Measurements from ENCODE around the gene GFI1B.
"Not testable (repeated sequence)": the region's sequence is repeated elsewhere in the genome, so short reads cannot be mapped to it uniquely, and the experiment has no call there.

Gene GFI1B

DNA sequence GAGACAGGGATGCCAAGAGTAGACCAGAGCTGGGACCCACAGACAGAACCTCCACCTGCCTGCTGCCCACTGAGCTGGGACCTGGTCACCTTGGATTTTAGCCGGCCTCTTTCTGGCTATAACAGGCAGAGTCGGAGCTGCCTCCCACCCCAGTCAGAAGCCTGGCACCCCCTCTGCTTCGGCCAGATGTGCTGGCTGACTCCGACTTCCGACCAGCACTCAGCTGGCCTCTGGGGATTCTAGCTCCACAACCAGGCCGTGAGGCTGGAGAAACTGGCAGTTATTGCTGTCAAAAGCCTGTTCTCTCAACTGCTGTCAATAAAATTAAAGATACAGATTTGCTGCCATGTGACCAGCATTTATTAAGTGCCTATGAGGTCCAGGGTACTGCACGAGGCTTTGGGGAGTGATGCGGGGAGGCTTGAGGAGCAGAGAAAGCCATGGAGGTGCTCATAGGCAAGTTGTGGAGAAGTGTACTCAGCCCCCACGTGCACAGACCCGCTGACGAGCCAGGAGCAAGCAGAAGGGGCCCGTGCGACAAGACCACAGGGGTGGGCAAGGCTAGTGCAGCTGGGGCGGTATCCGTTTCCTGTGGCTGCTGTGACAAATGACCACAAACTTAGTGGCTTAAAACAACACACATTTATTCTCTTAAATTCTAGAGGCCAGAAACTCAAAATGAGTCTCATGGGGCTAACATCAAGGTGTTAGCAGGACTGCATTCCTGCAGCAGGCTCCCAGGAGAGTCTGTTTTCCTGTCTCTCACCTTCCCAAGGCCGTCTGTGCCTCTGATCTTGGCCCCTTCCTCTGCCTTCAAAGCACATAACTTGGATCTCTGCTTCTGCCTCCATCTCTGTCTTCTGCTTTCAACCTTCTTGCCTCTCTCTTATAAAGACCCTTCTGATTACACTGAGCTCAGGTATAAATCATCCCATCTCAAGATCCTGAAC is 13.1 kb downstream of the GFI1B start:
- DNase-seq (ENCODE audit: low spot score) = no peak

DNA sequence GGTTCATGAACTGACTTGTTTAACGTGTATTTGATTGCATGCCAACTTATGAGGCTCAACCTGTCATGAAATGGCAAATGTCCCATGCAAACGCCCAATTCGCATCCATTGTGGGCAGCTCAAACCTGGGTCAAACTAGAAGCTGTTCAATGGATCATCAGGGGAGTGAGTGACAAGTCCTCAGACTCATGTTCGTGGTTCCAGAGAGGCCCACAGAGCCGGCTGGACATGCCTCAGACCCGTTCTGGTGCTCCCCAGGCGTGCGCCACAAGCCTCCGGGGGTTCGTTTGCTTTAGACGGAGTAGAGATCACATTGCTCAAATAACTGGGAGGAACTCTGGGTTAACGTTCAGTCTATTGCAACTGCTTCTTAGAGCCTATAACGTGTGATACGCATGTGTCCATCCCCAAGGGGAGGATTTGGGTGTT is 15.0 kb downstream of the GFI1B start:
- no peak for DNase-seq (ENCODE audit: low spot score)

DNA sequence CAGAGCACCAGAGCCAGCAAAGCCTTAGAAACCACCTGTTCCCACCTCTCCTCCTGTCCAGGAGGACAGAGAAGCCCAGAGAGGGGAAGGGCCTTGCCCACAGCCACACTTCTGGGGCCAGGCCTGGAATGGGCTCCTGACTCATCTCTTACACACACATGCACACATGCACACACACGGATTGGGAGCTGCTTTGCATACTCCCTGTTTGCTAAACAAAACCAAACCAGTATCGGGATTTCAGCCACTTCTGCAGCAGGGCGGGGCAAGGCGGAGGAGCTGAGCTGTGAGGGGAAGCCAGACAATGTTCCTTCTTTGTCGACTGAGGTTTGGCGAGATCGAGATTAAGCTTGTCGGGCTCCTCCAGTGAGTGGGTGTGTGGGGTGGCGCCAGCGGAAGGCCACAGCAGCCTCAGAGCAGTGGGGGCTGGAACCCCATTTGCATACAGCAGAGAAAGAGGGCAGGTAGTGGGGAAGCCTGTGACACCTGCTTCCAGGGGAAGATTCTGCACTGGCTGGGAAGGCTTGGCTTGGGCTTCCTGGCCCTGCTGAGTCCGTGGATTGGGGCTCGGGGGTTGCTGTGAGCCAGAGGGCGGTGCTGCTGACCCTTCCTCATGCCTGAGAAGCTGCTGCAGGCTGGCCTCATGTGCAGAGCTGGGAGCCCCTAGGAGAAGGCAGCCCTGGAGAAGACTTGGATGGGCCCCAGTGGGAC is 16.1 kb downstream of the GFI1B start:
- DNase-seq (ENCODE audit: low spot score) = no peak

DNA sequence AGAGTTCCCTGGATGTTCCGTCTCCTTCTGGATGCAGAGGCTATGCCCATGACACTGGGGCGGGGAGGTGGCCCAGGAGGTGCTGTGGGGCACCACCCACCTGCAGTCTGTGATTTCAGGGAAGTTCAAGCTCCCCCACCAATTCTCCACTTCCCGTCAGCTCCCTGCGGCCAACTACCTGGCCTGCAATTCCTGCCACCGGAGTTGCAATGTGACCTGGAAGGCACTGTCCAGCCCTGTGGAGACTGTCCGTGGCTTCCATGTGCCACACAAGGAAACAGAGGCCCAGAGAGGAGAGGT is 16.6 kb downstream of the GFI1B start:
- no peak for DNase-seq (ENCODE audit: low spot score)

DNA sequence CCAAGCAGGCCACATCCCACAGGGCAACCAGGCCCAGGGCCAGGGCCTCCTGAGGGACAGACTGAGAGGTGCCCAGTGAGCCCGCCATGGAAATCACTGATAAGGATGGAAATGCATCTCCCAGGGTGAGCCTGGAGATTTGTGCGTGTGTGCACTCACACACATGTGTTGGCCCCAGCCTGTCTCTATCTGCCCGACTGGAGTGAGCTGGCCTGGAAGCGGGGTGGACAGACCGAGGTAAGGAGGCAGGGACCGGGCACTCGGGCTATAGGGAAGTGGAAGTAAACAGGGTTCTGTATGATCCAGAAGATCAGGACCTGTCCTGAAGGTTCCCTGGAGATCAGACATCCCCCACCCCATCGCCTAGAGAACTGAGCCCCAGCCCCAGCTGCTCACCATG is 17.4 kb downstream of the GFI1B start:
- DNase-seq (ENCODE audit: low spot score) = no peak

DNA sequence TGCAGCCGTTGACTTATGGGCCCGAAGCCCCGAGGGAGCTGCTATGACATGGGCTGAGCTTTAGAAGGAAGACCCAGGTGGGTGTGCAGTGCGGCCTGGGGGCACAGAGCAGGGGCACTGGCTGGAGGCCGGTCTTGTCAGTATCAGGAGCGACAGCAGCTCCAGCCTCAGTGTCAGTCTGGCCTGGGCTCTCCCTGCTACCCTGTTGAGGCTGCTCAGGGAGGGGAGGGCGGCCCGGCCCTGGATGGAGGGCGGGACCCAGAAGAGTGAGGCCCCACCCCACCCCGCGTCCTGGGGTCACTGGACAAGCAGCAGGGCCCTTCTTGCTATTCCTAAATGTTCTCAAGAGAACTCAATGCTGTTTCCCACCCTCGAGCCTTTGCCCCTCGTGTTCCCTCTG is 18.0 kb downstream of the GFI1B start:
- DNase-seq (ENCODE audit: low spot score) = no peak

DNA sequence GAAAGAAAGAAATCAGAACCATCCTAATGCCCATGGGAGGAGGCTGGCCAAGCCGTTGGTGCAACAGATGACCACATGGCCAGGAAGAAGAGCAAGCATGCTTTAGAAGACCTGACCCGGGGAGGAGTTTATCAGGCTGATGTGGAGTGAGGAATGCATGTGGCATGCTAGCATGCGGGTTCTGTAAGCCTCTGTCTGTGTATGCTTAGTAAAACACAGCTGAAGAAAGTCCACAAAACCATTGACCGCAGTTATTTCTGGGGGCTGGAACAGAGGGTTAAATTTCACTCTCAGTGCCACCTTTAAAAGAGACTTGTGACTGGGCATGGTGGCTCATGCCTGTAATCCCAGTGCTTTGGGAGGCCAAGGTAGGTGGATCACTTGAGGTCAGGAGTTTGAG is 19.1 kb downstream of the GFI1B start:
- no peak for DNase-seq (ENCODE audit: low spot score)

DNA sequence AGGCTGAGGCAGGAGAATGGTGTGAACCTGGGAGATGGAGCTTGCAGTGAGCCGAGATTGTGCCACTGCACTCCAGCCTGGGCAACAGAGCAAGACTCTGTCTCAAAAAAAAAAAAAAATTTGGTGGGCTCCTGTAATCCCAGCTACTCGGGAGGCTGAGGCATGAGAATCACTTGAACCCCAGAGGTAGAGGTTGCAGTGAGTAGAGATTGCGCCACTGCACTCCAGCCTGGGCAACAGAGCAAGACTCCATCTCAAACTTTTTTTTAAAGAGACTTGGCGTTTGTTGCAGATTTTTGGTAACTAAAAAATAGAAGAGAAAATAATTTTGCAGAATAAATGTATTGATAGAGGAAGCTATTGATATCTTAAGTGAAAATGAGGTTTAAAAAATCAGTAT is 19.7 kb downstream of the GFI1B start:
- DNase-seq (ENCODE audit: low spot score) = not testable (repeated sequence)

DNA sequence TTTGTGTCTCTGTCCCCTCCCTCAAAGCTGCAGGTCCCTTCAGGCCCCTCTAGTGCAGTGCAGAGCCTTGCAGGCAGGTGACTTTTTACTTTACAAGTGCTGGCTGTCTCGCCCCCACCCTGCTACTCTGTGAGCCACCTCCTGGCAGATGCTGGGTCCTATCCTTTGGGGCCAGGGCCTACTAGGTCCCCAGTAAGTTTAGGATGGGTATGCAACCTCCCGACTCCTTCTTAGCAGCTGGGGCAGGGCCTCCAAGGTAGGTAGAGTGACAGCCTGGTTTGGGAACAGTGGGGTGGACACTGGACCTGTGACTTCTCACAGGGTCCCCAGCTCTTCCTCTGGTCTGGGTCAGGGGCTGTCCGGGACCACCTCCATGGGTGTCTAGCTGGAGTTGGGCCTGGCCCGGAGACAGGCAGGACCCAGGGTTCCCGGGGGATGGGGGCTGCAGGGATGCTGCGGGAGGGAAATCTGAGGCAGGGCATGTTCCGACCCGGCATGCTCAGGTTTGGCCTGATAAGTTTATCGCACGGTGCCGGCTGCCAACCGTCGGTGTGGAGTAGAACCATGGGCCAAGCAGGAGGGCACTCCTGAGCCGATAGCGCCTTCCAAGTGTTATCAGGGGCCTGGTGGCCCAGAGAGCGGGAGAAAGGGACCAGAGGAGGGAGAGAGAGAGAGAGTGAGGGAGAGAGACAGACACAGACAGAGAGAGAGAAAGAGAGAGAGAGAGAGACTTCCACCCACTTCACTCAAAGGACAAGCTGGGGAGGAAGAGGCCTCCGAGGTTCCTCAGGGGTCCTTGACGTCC is 20.5 kb downstream of the GFI1B start:
- DNase-seq (ENCODE audit: low spot score) = no peak

DNA sequence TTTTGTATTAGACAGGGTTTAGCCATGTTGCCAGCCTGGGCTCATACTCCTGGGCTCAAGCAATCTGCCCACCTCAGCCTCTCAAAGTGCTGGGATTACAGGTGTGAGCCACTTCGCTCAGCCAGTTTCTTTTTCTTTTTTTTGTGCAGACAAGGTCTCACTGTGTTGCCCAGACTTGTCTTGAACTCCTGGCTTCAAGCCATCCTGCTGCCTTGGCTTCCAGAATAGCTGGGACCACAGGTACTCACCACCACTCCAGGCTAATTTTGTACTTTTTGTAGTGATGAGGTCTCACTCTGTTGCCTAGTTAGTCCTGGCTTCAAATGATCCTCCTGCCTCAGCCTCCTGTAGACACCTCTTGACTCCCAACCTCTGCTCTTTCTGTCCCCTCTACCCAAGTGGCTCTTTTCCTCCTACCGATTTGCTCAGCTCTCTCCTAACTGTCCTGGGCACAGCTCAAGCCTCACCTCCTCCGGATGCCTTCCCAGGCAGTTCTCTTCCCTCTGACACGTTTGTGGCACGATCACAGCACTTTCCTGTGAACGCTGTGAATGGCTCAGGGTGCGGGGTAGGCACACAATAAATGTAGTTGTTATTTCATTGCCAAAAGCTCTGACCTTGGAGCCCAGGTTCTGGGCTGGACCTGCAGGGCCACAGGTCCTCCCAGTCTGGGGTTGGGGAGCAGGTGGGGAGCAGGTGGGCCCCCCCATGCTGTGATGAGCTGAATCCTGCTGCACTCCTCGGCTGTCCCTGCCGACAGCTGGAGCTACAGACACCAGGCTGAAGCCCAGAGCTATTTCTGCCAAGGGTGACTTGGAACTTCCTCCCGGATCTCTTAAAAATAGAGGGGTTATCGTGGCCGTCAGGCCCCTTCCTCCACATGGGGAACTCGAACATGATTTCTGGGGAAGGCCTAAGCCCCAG is 23.9 kb downstream of the GFI1B start:
- no peak for DNase-seq (ENCODE audit: low spot score)

DNA sequence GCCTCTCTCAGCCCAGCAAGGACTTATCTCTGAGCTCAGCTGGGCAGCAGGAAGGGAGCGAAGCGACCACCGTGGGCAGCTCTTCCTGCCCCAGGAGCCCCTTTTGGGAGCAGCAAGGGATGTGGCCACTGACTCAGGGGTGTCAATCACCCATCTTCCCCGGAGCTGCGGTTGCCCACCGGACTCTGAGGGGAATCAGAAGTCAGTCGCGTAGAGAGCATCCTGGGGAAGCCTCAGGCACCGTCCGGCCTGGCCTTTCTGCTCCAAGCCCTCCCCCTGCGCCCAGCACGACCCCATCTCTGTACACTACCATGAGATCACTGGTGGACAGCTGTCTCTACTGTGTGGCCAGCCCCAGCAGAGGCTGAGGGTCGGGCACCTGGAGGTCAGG is 24.6 kb downstream of the GFI1B start:
- DNase-seq (ENCODE audit: low spot score) = no peak

DNA sequence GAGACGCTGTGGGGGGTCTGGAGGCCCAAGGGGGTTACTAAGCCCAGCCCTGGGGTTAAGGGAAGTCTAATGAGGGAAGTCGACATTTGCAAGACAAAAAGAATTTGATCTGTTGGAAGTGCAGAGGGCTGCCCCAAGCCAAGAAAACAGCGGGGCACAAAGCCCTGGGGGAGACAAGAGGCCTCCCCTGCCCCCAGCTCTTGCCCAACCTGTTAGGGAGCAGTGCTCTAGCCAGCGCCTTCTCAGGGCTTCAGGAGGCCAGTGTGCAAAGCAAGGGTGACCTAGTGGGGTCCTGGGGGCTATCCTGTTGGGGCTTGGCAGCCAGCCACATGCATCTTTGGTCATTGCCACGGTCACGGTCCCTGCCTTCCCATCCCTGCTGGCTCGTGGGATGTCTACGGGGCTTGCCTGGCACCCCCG is 25.2 kb downstream of the GFI1B start:
- no peak for DNase-seq (ENCODE audit: low spot score)

DNA sequence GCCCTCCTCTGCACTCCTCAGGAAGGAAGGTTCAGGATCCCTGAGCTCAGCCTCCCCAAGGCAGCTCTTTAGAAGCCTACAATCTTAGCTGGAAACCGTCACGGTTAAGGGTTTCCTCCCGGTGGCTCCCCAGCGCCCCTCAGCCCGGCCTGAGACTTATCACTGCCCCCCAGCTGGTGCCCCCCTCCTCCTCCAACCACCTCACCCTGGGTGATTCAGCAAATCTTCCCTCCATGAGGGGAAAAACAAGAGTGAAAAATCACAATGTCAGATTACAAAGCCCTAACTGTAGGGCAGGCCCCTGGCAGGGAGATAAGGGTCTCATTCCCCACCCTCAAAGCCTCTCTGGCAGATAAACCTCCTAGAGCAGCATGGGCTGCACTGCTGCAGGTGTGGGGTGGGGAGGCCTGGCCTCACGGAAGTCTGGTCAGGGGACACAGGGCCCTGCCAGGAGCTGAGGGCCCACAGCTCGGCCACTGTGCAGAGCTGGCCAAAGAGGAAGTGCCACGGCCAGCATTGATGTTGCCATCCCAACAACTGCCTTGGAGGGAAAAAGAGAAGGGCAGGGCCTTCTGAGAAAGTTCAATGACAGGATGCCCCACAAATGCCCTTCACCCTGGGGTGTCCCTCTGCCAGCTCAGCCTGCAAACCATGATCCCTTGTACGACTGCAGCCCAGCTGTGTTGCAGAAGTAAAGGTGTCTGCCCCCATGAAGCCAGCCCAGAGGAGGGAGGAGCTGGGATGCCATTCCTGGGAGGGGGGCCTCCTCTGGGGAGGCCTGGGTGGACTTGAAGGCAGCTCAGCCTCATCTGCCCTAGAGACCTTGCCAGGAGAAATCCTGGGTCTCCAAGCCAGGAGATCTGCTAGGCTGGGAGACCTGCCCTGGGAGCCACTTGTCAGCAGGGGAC is 25.9 kb downstream of the GFI1B start:
- no peak for DNase-seq (ENCODE audit: low spot score)

DNA sequence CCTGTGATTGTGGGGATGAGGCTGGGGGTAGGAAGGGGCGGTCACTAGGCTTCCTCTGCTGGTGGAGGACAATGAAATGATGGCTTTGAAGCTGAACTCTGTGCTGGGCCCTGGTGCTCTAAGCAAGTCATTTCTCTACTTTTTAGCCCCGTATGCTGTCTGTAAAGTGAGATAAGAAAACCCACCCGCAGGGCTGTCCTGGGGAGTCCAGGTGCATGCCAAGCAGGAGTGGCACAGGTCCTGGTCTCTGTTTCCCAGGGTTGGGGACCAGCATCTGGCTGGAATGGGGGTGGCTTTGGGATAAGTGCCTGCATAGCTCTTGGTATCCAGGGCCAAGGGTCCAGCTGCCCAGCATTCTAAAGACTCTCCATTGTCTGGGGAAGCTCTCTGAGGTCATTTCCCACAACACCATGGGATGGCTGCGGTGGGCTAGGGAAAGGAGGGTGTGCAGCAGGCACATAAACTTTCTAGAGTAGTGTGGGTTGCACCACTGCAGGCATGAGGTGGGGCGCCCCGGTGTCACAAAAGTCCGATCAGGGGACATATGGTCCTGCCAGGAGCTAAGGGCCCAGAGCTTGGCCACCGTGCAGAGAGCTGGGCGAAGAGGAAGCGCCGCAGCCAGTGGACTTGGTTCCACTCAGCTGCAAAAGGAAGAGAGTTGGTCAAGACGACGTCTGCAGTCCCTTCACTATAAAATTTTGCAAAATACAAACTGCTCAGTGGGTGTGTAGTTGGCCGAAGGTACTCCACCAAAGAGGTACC is 26.7 kb downstream of the GFI1B start:
- DNase-seq (ENCODE audit: low spot score) = no peak

DNA sequence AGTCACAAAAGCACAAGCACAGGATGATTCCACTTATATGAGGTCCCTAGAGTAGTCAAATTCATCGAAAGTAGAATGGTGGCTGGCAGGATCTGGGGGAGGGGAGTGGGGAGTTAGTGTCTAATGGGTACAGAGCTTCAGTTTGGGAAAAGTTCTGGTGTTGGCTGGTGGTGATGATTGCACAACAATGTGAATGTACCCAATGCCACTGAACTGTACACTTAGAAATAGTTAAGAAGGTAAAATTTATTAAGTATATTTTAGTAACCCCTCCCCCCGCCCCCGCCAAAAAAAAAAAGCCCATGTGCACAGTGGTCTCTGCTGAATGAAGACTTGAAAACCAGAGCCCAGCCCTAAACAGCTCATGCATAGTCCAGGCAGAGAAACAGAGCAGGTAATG is 27.5 kb downstream of the GFI1B start:
- DNase-seq (ENCODE audit: low spot score) = no peak

DNA sequence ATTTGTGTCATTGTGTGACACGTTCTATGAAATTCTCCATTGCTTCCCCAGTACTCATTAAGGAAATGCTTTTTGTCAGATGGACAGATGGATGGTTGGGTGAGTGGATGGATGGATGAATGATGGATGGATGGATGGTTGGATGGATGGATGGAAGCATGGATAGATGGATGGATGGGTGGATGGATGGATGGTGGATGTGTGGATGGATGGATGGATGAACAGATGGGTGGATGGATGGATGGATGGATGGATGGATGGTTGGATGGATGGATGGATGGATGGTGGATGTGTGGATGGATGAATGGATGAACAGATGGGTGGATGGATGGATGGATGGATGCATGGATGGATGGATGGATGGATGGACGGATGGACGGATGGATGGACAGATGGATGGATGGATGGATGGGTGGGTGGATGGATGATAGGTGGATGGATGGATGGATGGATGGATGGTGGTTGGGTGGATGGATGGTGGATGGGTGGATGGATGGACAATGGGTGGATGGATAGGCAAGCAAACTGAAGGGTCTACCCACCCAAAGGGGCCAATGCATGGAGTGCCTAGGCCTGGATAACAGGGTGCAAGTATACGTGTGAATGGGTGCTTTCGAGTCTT is 28.3 kb downstream of the GFI1B start:
- DNase-seq (ENCODE audit: low spot score) = no peak

DNA sequence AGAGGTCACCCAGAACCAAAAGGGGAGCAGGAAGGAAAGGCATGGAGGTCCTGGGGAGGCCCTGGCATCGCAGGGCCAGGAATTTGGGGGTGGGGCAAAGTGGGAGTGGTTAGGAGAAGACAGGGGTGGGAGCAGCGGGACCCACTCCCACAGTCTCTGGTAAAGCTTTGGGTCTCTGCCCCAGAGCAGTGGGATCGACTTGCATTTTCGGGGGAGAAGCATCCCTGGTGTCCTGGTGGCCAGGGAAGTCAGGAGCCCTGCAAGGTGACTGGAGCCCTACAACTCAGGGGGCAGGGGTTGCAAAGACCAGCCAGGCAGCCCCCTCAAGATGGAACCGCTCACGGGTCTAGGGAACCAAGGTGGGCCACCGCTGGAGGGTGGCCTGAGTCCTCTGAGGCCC is 29.9 kb downstream of the GFI1B start:
- DNase-seq (ENCODE audit: low spot score) = no peak

DNA sequence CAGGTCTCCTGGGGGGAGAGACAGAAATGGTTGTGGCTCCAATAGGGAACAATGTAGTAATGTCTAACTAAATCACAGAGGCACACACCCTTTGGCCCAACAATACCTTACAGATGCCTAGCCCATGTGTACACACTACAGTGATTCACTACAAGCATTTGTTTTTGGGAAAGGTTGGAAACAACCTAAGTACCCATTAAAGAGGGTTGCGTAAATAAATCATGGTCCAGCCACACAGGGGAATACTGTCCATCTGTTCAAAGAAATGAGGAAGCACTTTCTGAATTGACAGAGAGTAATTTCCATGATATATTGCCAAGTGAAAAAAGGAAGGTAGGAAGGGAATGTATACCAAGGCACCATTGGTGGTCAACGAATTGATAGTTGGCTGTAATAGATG is 30.3 kb downstream of the GFI1B start:
- DNase-seq (ENCODE audit: low spot score) = no peak

DNA sequence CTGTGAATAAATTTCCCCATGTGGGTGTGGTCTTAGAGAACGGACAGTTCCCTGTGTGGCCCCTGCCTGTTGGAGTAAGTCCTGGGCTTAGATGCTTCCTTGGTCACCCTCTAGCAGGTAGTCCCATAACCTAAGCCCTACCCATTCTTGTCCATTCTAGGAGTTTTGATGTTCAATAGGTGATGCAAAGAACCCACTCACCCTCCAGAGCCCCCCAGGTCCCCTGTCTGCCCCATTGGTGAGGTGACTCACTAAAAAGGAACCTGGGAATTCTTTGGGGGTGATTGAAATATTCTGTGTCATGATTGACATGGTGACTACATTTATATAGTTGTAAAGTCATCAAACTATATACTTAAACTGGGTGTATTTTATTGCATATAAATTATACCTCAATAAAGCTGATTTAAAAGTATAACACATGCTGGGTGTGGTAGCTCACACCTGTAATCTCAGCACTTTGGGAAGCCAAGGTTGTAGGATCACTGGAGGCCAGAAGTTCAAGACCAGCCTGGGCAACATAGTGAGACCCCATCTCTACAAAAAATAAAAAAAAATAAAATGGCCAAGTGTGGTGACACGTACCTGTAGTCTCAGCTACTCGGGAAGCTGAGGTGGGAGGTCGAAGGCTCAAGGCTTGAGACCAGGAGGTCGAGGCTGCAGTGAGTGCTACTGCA is 31.6 kb downstream of the GFI1B start:
- no peak for DNase-seq (ENCODE audit: low spot score)

Measured in CD4-positive, alpha-beta T cell treated with Interleukin-15 for 4 hours (primary cell).